T-cell (primary cell): ENCODE measurements around the gene ZFP57. TPM values are rescaled to one million over a fixed set of nuclear protein-coding genes. Genes with fewer than 3 reads are reported as not detected.
A peak's percentile ranks its signal among the peaks of the same experiment; 100 is the strongest.

Experiments
- ATAC-seq, 4 experiments: fragments of 200-7000 bp in 3 of 4; fragments of 150-1000 bp in 1 of 4; cut with Tn5 transposase; replicated peaks in 1 of 4; 1 replicate in 3 of 4; 2 replicates in 1 of 4; pipeline ENCODE4 v1.10.0; 2021; ENCODE audit warnings: moderate library complexity in 3 of 4, mild to moderate bottlenecking in 2 of 4, moderate number of reproducible peaks in 1 of 4
- CTCF ChIA-PET, 2 donors: fragments of 300-600 bp; sonication (Branson Sonifier 250); formaldehyde crosslinking; loops; one replicate each; lab custom pipeline; 2022; ENCODE audit warnings: antibody characterized with exemption in 2 of 2; lab: Charles Lee
- POLR2A ChIA-PET, 2 donors: fragments of 300-600 bp; sonication (Branson Sonifier 250); formaldehyde crosslinking; loops; one replicate each; lab custom pipeline; 2022; ENCODE audit warnings: antibody characterized with exemption in 2 of 2; lab: Charles Lee
- DNase-seq, 35 experiments: peaks; one replicate each; pipeline versions ENCODE4 v3.0.0 to v3.0.0-alpha.2; 2013 to 2023
- H3K27ac ChIP-seq: one replicate; pipeline ENCODE4 v1.5.1; 2013; ENCODE audit warnings: low read length
- H3K27me3 ChIP-seq, 2 experiments: replicated peaks in 1 of 2; 1 replicate in 1 of 2; 2 replicates in 1 of 2; pipeline versions ENCODE4 v1.6.1 to v1.7.0; 2013; ENCODE audit warnings: low read length in 1 of 2, mixed read lengths in 1 of 2; ENCODE audit not compliant: control insufficient read depth in 2 of 2, insufficient read depth in 2 of 2; ENCODE audit errors: extremely low read depth in 1 of 2
- H3K36me3 ChIP-seq, 2 donors: 1 replicate in 1 of 2; 2 replicates in 1 of 2; pipeline versions ENCODE4 v1.6.1 to v1.7.0; 2013; ENCODE audit warnings: low read length in 1 of 2; ENCODE audit not compliant: control insufficient read depth in 2 of 2, insufficient read depth in 1 of 2; ENCODE audit errors: extremely low read depth in 1 of 2
- H3K4me1 ChIP-seq, 2 experiments: 1 replicate in 1 of 2; 2 replicates in 1 of 2; pipeline versions ENCODE4 v1.6.1 to v1.7.0; 2013; ENCODE audit warnings: low read length in 2 of 2, mixed read lengths in 1 of 2; ENCODE audit not compliant: insufficient read depth in 2 of 2, control insufficient read depth in 1 of 2; ENCODE audit errors: extremely low read depth in 1 of 2
- H3K4me3 ChIP-seq, 2 donors: 1 replicate in 1 of 2; 2 replicates in 1 of 2; pipeline versions ENCODE4 v1.5.1 to v1.7.0; 2013; ENCODE audit warnings: mild to moderate bottlenecking in 2 of 2, low read length in 1 of 2, moderate library complexity in 1 of 2; ENCODE audit not compliant: control insufficient read depth in 1 of 2; ENCODE audit errors: extremely low read depth in 1 of 2
- H3K9me3 ChIP-seq: 2 replicates; pipeline ENCODE4 v1.7.0; 2013
- H3K27ac Mint-ChIP-seq, 2 donors: one replicate each; pipeline ENCODE4 v1.8.0; 2020 to 2021; ENCODE audit warnings: mild to moderate bottlenecking in 2 of 2, mixed read lengths in 2 of 2
- H3K27me3 Mint-ChIP-seq, 2 donors: one replicate each; pipeline ENCODE4 v1.8.0; 2021 to 2022; ENCODE audit warnings: mixed read lengths in 2 of 2
- H3K36me3 Mint-ChIP-seq: one replicate; pipeline ENCODE4 v1.8.0; 2021; ENCODE audit warnings: mixed read lengths
- H3K4me1 Mint-ChIP-seq, 3 donors: one replicate each; pipeline ENCODE4 v1.8.0; 2020 to 2022; ENCODE audit warnings: mixed read lengths in 3 of 3, mild to moderate bottlenecking in 1 of 3
- H3K4me3 Mint-ChIP-seq, 3 donors: one replicate each; pipeline ENCODE4 v1.8.0; 2020 to 2022; ENCODE audit warnings: mild to moderate bottlenecking in 3 of 3, mixed read lengths in 3 of 3, moderate library complexity in 3 of 3
- H3K9me3 Mint-ChIP-seq, 3 donors: one replicate each; pipeline ENCODE4 v1.8.0; 2020 to 2022; ENCODE audit warnings: mixed read lengths in 3 of 3
- WGBS: methylation state at CpG from one replicate; pipeline ENCODE4 v1.1.5; 2013; ENCODE audit warnings: missing lambda C conversion rate; ENCODE audit not compliant: insufficient coverage; 5-methylcytosine and 5-hydroxymethylcytosine counted together
- total RNA-seq, 35 experiments: library from RNA in 6 of 35; stranded (reverse) in 6 of 35; fragments of 120-200 nt in 1 of 35; gene quantifications; one replicate each; pipeline versions ENCODE4 v1.2.1 to v1.2.4 and lab custom pipeline; 2013 to 2026

Gene ZFP57
- total RNA-seq, 5 donors from 2014 or later (not counting 1 experiment from before 2014, with no cell fraction given), result 1.0 TPM; not detected in 4

DNA sequence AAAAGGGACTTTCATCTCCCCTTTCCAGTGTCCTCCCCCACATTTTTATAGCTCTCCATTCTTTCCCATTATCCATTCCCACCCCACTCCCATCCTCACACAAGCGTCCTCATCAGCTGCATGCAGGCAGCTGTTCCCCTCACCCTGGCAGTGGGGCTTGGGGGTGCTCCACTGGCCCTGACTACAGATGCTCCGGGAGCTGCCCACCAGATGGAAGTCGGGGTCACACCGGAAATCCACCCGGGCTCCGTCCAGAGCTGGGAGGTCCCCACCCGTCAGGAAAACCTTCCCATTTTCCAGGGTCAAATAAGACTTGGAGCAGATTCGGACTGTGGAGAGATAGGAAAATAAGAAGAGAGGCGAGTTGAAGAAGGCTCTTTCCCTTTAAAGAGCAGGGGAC lies 50.6 kb downstream of the ZFP57 start:
- H3K4me1 Mint-ChIP-seq, result peaks cover 54 to 74% (median 57%) of the 10 kb centered on the region in 3 donors

DNA sequence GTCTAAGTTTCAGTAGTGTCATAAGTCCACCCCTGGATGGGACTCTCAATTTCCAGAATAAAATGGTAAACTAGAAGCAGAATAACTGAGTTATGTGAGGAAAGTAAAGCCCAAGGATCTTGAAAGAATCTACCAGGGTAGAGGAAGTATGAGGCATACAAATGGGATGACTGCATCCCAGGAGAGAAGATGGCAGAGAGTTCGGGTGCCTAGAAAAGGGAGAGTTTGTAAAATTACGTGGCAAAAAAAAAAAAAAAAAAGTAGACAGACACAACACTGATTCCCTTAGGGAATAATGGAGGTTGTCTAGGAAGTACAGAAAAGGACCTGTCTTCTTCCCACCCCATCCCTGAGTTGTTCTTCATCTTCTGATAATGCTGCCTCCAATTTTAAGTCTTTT lies 51.4 kb downstream of the ZFP57 start:
- Histone ChIP-seq H3K36me3 (no peaks in the 10 kb centered on the region), H3K9me3 (no peaks in the 10 kb centered on the region), H3K27ac (no peak overlapping the region), H3K27me3 (peaks cover 0 to 14% of the 10 kb centered on the region in 2 experiments), H3K4me1 (peaks cover 18 to 47% of the 10 kb centered on the region in 2 experiments), H3K4me3 (no peak overlapping the region)
- H3K9me3 Mint-ChIP-seq, result no peaks in the 10 kb centered on the region
- no peak overlapping the region for H3K27ac Mint-ChIP-seq
- H3K27me3 Mint-ChIP-seq, result peaks cover 0 to 2% of the 10 kb centered on the region in 2 donors
- ChIA-PET POLR2A (no interaction called here), CTCF (interaction anchor here (0.6 to 3.1 kb wide), 3 partner anchors 21 to 25 kb away, joined by 4 to 12 read pairs (median 5); no protein-coding TSS in a partner anchor)
- H3K4me1 Mint-ChIP-seq, result peaks cover 53 to 75% (median 56%) of the 10 kb centered on the region in 3 donors
- no peak for DNase-seq
- peak overlapping the region in 2 of 3 donors; percentile 83 to 89 for H3K4me3 Mint-ChIP-seq
- H3K36me3 Mint-ChIP-seq, result no peaks in the 10 kb centered on the region
- no CpG with 5 or more reads among the region's 2 CpGs for WGBS
- no peak for ATAC-seq

More for the DNA sequence above, 50.6 kb downstream of the ZFP57 start:
- ATAC-seq, result no peak
- Histone ChIP-seq H3K4me3 (no peak overlapping the region), H3K36me3 (no peaks in the 10 kb centered on the region), H3K9me3 (no peaks in the 10 kb centered on the region), H3K27ac (no peak overlapping the region), H3K4me1 (peaks cover 18 to 47% of the 10 kb centered on the region in 2 experiments), H3K27me3 (peaks cover 0 to 14% of the 10 kb centered on the region in 2 experiments)
- Mint-ChIP-seq H3K4me3 (peak overlapping the region in 1 of 3 donors; percentile 95), H3K27me3 (peaks cover 0 to 2% of the 10 kb centered on the region in 2 donors), H3K36me3 (no peaks in the 10 kb centered on the region), H3K27ac (no peak overlapping the region), H3K9me3 (no peaks in the 10 kb centered on the region)
- 100% methylated on average over 1 of the region's 9 CpGs for WGBS
- no peak for DNase-seq
- POLR2A ChIA-PET, result no interaction called here
- CTCF ChIA-PET, result interaction anchor here (0.6 to 3.1 kb wide), 2 partner anchors 20 to 24 kb away, joined by 4 to 12 read pairs; no protein-coding TSS in a partner anchor

DNA sequence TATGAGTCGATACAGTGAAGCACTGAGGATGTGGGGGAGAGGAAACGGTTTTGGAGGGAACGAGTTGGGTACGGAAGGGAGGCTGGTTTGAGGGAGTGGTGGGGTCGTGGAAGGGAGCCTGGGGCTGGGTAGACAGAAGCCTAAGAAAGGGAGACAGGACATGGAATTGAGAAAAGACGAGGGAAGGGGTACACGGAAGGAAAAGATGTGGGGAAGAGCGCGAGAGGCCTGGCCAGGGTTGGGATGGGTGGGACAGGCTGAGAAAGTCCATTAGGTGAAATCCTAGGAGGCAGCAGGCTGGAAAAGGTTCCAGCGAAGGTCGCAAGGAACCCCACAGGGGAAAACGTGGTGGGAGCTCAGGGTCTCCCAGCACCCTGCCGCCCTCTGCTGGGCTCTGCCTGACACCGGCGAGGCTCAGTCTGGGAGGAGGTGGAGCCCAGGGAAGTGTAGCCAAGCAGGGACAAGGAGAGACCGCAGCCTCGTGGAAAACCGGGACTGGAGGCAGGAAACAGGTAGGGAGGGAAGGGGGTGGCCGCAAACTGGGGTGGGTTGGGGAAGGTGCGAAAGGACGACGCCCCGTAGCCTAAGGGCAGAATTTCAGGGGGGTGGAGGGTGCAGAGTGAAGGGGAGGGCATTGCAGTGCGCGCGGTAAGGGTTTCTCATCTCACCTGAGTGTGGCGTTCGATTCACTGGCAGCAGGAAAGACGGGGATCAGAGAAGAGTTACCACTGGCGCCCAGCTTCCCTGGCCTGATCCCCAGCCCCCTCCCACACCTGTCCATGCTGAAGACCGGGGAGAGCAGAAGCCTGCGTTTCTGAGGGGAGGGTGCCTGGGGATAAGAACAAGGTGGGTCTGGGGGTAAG lies 52.3 kb downstream of the ZFP57 start:
- H3K9me3 Mint-ChIP-seq, result no peaks in the 10 kb centered on the region
- ChIA-PET POLR2A (no interaction called here), CTCF (interaction anchor here in 1 of 2 donors (0.7 to 3.1 kb wide), 5 partner anchors 14 to 1934 kb away, joined by 4 to 12 read pairs (median 4); no protein-coding TSS in a partner anchor)
- H3K36me3 Mint-ChIP-seq, result no peaks in the 10 kb centered on the region
- H3K4me1 ChIP-seq, result peaks cover 18 to 44% of the 10 kb centered on the region in 2 experiments
- peak overlapping the region; percentile 79 to 89 for H3K4me3 ChIP-seq
- H3K4me1 Mint-ChIP-seq, result peaks cover 44 to 66% (median 47%) of the 10 kb centered on the region in 3 donors
- peak overlapping the region; percentile 40 to 56 for H3K27ac Mint-ChIP-seq
- no peaks in the 10 kb centered on the region for H3K36me3 ChIP-seq
- peak in 21 of 35 experiments; percentile 15 to 70 (median 37) for DNase-seq
- peaks cover 0 to 2% of the 10 kb centered on the region in 2 donors for H3K27me3 Mint-ChIP-seq
- ATAC-seq, result peak; percentile 35 to 48 (median 47)
- H3K27me3 ChIP-seq, result peaks cover 0 to 14% of the 10 kb centered on the region in 2 experiments
- H3K27ac ChIP-seq, result no peak overlapping the region
- no peaks in the 10 kb centered on the region for H3K9me3 ChIP-seq
- WGBS, result under 1% methylated on average over 25 of the region's 32 CpGs
- H3K4me3 Mint-ChIP-seq, result peak overlapping the region; percentile 83 to 89 (median 86)

DNA sequence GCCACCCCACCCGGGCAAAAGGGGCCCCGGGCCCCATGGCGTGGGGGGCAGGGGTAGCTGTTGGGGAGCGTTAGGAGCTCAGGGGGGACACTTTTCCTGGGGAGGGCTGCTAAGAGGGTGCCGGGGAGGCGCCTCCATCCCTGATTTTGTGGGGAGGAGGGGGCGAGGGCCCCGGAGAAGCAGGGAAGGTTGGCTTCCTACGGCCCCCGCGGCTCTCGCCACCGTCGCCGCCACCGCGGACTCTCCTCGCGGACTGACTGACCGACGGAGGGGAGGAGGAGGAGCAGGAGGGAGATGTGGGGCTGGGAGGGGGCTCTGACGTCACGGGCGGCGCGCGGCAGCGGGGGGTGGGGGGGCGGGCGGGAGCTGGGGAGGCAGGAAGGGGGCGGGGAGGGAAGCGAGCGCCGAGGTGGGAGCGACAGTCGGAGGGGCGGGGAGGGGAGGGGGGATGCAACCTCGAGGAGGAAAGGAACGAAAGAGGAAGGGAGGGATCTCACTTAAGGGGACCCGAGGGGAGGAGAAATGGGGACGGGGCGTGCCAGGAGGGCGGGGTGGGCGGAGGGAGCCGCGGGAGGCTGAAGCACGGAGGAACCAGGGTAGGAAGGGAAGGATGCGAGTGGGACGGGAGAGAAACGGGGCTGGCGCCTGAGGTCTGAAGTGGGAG lies 53.1 kb downstream of the ZFP57 start:
- DNase-seq (peak in 30 of 35 experiments; percentile 4 to 66 (median 35)), ATAC-seq (peak; percentile 6 to 18 (median 12))
- peak overlapping the region in 1 of 2 donors; percentile 56 for H3K27ac Mint-ChIP-seq
- WGBS, result under 1% methylated on average over 27 of the region's 51 CpGs
- H3K27me3 ChIP-seq, result peaks cover 0 to 14% of the 10 kb centered on the region in 2 experiments
- peaks cover 18 to 39% of the 10 kb centered on the region in 2 experiments for H3K4me1 ChIP-seq
- peak overlapping the region; percentile 83 to 89 (median 86) for H3K4me3 Mint-ChIP-seq
- H3K4me1 Mint-ChIP-seq, result peaks cover 38 to 62% (median 42%) of the 10 kb centered on the region in 3 donors
- peaks cover 4% of the 10 kb centered on the region for H3K36me3 Mint-ChIP-seq
- H3K27ac ChIP-seq, result peak overlapping the region; percentile 62
- H3K4me3 ChIP-seq, result peak overlapping the region; percentile 79 to 89
- no peaks in the 10 kb centered on the region for H3K9me3 ChIP-seq
- ChIA-PET CTCF (interaction anchor here in 1 of 2 donors (0.6 to 3.1 kb wide), 8 partner anchors 15 to 1933 kb away, joined by 3 to 12 read pairs (median 4); no protein-coding TSS in a partner anchor), POLR2A (no interaction called here)
- H3K27me3 Mint-ChIP-seq, result peaks cover 0 to 2% of the 10 kb centered on the region in 2 donors
- H3K36me3 ChIP-seq, result no peaks in the 10 kb centered on the region
- H3K9me3 Mint-ChIP-seq, result no peaks in the 10 kb centered on the region

- H3K4me1 Mint-ChIP-seq, result peaks cover 37 to 60% (median 41%) of the 10 kb centered on the region in 3 donors
- DNase-seq (no peak), ATAC-seq (no peak)
- H3K4me1 ChIP-seq, result peaks cover 18 to 37% of the 10 kb centered on the region in 2 experiments
- peaks cover 4% of the 10 kb centered on the region for H3K36me3 Mint-ChIP-seq
- H3K27ac Mint-ChIP-seq, result peak overlapping the region; percentile 29 to 84
- H3K27me3 Mint-ChIP-seq, result peaks cover 0 to 2% of the 10 kb centered on the region in 2 donors
- H3K27ac ChIP-seq, result peak overlapping the region; percentile 62
- peak overlapping the region; percentile 70 to 89 (median 73) for H3K4me3 Mint-ChIP-seq
- H3K4me3 ChIP-seq, result peak overlapping the region; percentile 50 to 79
- WGBS, result 43% methylated on average over 19 of the region's 31 CpGs
- peaks cover 0 to 12% of the 10 kb centered on the region in 2 experiments for H3K27me3 ChIP-seq
- H3K36me3 ChIP-seq, result no peaks in the 10 kb centered on the region
- H3K9me3 ChIP-seq, result no peaks in the 10 kb centered on the region
- no peaks in the 10 kb centered on the region for H3K9me3 Mint-ChIP-seq
- ChIA-PET POLR2A (interaction anchor here in 1 of 2 donors (0.5 kb wide), 1 partner anchor 34 kb away, joined by 3 read pairs; no protein-coding TSS in a partner anchor), CTCF (interaction anchor here in 1 of 2 donors (0.5 to 2.5 kb wide), 6 partner anchors 19 to 1909 kb away, joined by 3 to 5 read pairs (median 4); no protein-coding TSS in a partner anchor)
Observed at GRCh38 chr6:29626948-29627754, 53.8 kb downstream of the ZFP57 start.
